Stomach (tissue), 4 donors: ENCODE results near the gene FBXO47.

ENCODE experiments used
- CTCF ChIP-seq, 7 experiments: fragments of 450-650 bp in 4 of 7; fragments of 200-600 bp in 3 of 7; sonication (generic) in 3 of 7; IDR thresholded peaks; one replicate each; pipeline ENCODE4 v1.5.1; 2016 to 2019; ENCODE audit warnings: antibody characterized with exemption in 7 of 7, control low read depth in 2 of 7, mild to moderate bottlenecking in 1 of 7
- POLR2AphosphoS5 ChIP-seq, 3 donors: sonication (generic); formaldehyde crosslinking; IDR thresholded peaks; one replicate each; pipeline ENCODE4 v1.6.1; 2016; ENCODE audit warnings: antibody characterized with exemption in 3 of 3

GRCh38 chr17:38982858-38983746 lies 15.9 kb upstream of the FBXO47 start:
- TF ChIP-seq CTCF (IDR thresholded peaks at IDR 0.05) (peak in 5 of 7 experiments; percentile 53 to 77 (median 73)), POLR2AphosphoS5 (IDR thresholded peaks at IDR 0.05) (peak in 1 of 3 donors; percentile 37)
